Heart left ventricle (tissue), 16 donors: ENCODE measurements around the gene SLC25A21. TPM values are rescaled to one million over a fixed set of nuclear protein-coding genes. Genes with fewer than 3 reads are reported as not detected.

Source experiments
- ATAC-seq, 4 donors: fragments of 200-7000 bp; cut with Tn5 transposase; one replicate each; pipeline ENCODE4 v1.9.1; 2020 to 2022; ENCODE audit warnings: moderate library complexity in 4 of 4, mild to moderate bottlenecking in 3 of 4, moderate number of reproducible peaks in 1 of 4
- DNase-seq, 5 donors: peaks; one replicate each; pipeline ENCODE4 v3.0.0-alpha.2; 2020
- H3K27ac ChIP-seq, 12 donors: fragments of 200-600 bp; sonication (generic) in 4 of 12; one replicate each; pipeline versions ENCODE4 v1.5.0 to v1.8.0; 2016 to 2022; ENCODE audit warnings: mild to moderate bottlenecking in 2 of 12
- H3K27me3 ChIP-seq, 9 donors: fragments of 200-600 bp; sonication (generic) in 2 of 9; one replicate each; pipeline versions ENCODE4 v1.5.1 to v1.8.0; 2016 to 2022; ENCODE audit warnings: mild to moderate bottlenecking in 3 of 9
- H3K36me3 ChIP-seq, 9 donors: fragments of 200-600 bp; sonication (generic) in 2 of 9; one replicate each; pipeline versions ENCODE4 v1.5.0 to v1.8.0; 2018 to 2022; ENCODE audit warnings: mild to moderate bottlenecking in 2 of 9
- H3K4me1 ChIP-seq, 12 donors: fragments of 200-600 bp; sonication (generic) in 4 of 12; one replicate each; pipeline versions ENCODE4 v1.5.0 to v1.8.0; 2016 to 2022; ENCODE audit warnings: mild to moderate bottlenecking in 3 of 12
- H3K4me3 ChIP-seq, 12 donors: fragments of 200-600 bp; sonication (generic) in 4 of 12; one replicate each; pipeline versions ENCODE4 v1.5.0 to v1.8.0; 2017 to 2022; ENCODE audit warnings: mild to moderate bottlenecking in 9 of 12, moderate library complexity in 4 of 12
- H3K9me3 ChIP-seq, 12 donors: fragments of 200-600 bp; sonication (generic) in 4 of 12; one replicate each; pipeline versions ENCODE4 v1.5.0 to v1.8.0; 2016 to 2022; ENCODE audit warnings: mild to moderate bottlenecking in 1 of 12
- POLR2A ChIP-seq, 2 donors: fragments of 450-650 bp; IDR thresholded peaks; one replicate each; pipeline ENCODE4 v1.6.1; 2017; ENCODE audit warnings: antibody characterized with exemption in 2 of 2, mild to moderate bottlenecking in 2 of 2, moderate library complexity in 2 of 2
- WGBS, 4 donors: extraction: QIAGEN DNeasy Blood & Tissue Kit in 2 of 4; methylation state at CpG; one replicate each; pipeline versions ENCODE4 v1.1.5 to v1.1.7; 2013 to 2018; 5-methylcytosine and 5-hydroxymethylcytosine counted together
- intact Hi-C, 10 donors: fragments of 100-400 bp; cut with DNase I; formaldehyde crosslinking; loops; one replicate each; pipeline versions ENCODE4 v1.11.1 to v1.14.2; 2022
- polyA plus RNA-seq, 2 donors: library from polyadenylated mRNA; stranded (reverse); fragments of 200-250 nt; gene quantifications; one replicate each; pipeline ENCODE4 v1.2.3, GENCODE V29; 2013
- total RNA-seq, 9 donors: library from RNA; depleted of rRNA in 2 of 9; stranded (reverse); fragments of >200 nt in 2 of 9; fragmentation: NEBNext Ultra II Directional in 3 of 9; extraction: Animal tissue kit (Norgen Biotek cat#: 25700) in 3 of 9; gene quantifications; one replicate each; pipeline versions ENCODE4 v1.1.0 to v1.2.4, GENCODE V29; 2016 to 2023
- TF ChIP-seq, protein P1 (sequence below), 12 donors: fragments of 200-600 bp; sonication (generic) in 4 of 12; IDR thresholded peaks; one replicate each; pipeline versions ENCODE4 v1.5.0 to v1.8.0; 2018 to 2022; ENCODE audit warnings: antibody characterized with exemption in 12 of 12, mild to moderate bottlenecking in 5 of 12
- donor health status: ischemic (EF 13 %, LVEDD 7.1; RV severe dilation, severe dysfunction).
- donor health status: healthy with polysubstance abuse.
- donor health status: DM: no; HTN: yes; CAD: no.
- donor health status: DM: no; HTN: no; CAD: no.
- donor health status: ischemic (EF 25% LVEDD 6.9; RV normal size, moderate dysfunction).
- donor health status: ischemic (EF 25% LVEDD 5.7; RV mildly dilated, moderate dysfunction).
- donor health status: healthy.
- donor health status: DM: yes; HTN: yes; CAD: no.
- donor health status: ischemic (EF 35%, LVEDD 5.7; RV mildly dilated, moderate dysfunction).
- donor health status: nonischemic (EF 11% LVEDD 7.7; RV severe dilation, severe dysfunction).
- donor health status: DM: yes; HTN: yes; CAD: no.
- donor health status: PGD.
- donor health status: ischemic (EF 29% LVEDD 5.4; RV normal size, mild dysfunction).
- donor health status: nonischemic (EF 23%, LVEDD 6.1; RV moderate dilation, normal function).

Gene SLC25A21
- total and polyA plus RNA-seq, 11 donors = 0.12 to 1.6 (median 0.24) TPM; not detected in 1

DNA sequence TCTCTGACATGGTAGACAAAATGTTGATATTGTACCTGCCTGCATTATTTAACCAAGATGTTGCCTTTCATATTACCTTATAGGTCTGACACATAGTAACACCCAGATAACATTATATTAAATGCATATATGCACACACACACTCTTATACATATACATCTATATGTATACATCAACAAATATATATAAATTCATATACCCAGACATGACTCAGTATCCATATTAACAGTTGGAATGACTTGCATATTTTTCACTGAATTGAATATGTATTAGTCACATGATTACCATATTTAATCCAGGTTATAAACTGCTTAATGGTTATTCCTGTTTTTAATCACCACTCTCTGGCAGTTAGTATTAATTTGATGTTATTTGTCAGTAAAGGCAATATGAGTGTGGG, 425.5 kb downstream of the SLC25A21 start:
- no peaks in the 10 kb centered on the region for H3K36me3 ChIP-seq
- TF ChIP-seq, protein P1, sequence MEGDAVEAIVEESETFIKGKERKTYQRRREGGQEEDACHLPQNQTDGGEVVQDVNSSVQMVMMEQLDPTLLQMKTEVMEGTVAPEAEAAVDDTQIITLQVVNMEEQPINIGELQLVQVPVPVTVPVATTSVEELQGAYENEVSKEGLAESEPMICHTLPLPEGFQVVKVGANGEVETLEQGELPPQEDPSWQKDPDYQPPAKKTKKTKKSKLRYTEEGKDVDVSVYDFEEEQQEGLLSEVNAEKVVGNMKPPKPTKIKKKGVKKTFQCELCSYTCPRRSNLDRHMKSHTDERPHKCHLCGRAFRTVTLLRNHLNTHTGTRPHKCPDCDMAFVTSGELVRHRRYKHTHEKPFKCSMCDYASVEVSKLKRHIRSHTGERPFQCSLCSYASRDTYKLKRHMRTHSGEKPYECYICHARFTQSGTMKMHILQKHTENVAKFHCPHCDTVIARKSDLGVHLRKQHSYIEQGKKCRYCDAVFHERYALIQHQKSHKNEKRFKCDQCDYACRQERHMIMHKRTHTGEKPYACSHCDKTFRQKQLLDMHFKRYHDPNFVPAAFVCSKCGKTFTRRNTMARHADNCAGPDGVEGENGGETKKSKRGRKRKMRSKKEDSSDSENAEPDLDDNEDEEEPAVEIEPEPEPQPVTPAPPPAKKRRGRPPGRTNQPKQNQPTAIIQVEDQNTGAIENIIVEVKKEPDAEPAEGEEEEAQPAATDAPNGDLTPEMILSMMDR (IDR thresholded peaks at IDR 0.05) = no peak
- TF ChIP-seq POLR2A (IDR thresholded peaks at IDR 0.05) = no peak
- H3K4me3 ChIP-seq = no peak overlapping the region
- DNase-seq = no peak
- ATAC-seq = no peak
- no peaks in the 10 kb centered on the region for H3K4me1 ChIP-seq
- no peak overlapping the region for H3K27ac ChIP-seq
- intact Hi-C loops = no loop called here
- H3K9me3 ChIP-seq = peaks cover 0 to 30% (median 10%) of the 10 kb centered on the region in 12 donors
- peaks cover 0 to 6% (median 0%) of the 10 kb centered on the region in 9 donors for H3K27me3 ChIP-seq

DNA sequence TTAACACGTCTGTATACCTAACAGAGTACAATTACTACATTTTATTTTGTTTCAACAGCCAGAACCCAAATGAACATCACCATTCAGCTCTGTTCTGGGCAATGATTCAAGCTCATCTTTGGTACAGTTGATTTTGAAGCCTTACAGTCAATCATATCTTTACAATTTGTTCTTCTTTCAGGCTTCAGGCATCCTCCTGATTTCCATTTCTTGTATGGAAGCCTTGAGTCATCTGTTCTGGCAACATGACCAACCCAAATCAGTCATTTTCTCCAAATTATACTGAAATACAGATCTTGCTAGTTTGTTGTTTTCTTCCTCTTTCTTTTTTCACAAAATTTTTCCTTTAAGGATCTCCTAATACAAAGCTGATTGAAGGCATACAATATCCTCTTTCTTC, 430.5 kb downstream of the SLC25A21 start:
- DNase-seq (no peak), ATAC-seq (no peak)
- Histone ChIP-seq H3K27ac (no peak overlapping the region), H3K4me1 (no peaks in the 10 kb centered on the region), H3K4me3 (no peak overlapping the region), H3K36me3 (no peaks in the 10 kb centered on the region), H3K9me3 (peaks cover 0 to 30% (median 10%) of the 10 kb centered on the region in 12 donors), H3K27me3 (peaks cover 0 to 4% (median 0%) of the 10 kb centered on the region in 9 donors)
- intact Hi-C loops = no loop called here
- 26 to 58% (median 45%) methylated on average over 1 of the region's 1 CpG for WGBS, 4 donors
- TF ChIP-seq, protein P1 (IDR thresholded peaks at IDR 0.05) = no peak
- no peak for TF ChIP-seq POLR2A (IDR thresholded peaks at IDR 0.05)

DNA sequence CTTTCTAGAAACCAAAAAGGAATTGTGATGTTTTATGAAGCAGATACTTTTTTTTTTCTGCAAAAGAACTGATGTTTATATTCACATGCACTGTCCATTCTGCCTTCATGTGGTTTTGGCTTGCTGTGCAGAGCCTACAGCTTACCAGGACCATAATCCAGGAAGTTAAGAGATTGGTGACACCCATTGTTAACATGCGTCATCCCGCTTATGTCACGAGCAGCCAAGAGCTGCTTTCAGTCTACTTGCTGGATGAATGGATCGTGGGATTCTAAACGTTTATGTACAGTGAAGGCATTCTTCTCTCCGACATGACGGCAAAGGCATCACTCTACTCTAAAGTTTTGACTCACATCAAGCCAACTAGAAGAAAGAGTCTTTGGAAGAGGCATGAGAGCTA, 434.1 kb downstream of the SLC25A21 start:
- Histone ChIP-seq H3K4me1 (no peaks in the 10 kb centered on the region), H3K36me3 (no peaks in the 10 kb centered on the region), H3K9me3 (no peaks in the 10 kb centered on the region), H3K27ac (no peak overlapping the region), H3K4me3 (no peak overlapping the region), H3K27me3 (peaks cover 0 to 4% (median 0%) of the 10 kb centered on the region in 9 donors)
- intact Hi-C loops = no loop called here
- no peak for TF ChIP-seq POLR2A (IDR thresholded peaks at IDR 0.05)
- TF ChIP-seq, protein P1 (IDR thresholded peaks at IDR 0.05) = no peak
- 84 to 91% (median 86%) methylated on average over 7 of the region's 7 CpGs for WGBS, 4 donors
- no peak for ATAC-seq
- DNase-seq = no peak

- TF ChIP-seq, protein P1 (IDR thresholded peaks at IDR 0.05) = no peak
- TF ChIP-seq POLR2A (IDR thresholded peaks at IDR 0.05) = no peak
- Histone ChIP-seq H3K36me3 (no peaks in the 10 kb centered on the region), H3K4me3 (no peak overlapping the region), H3K27me3 (no peaks in the 10 kb centered on the region), H3K4me1 (no peaks in the 10 kb centered on the region), H3K27ac (no peak overlapping the region), H3K9me3 (no peaks in the 10 kb centered on the region)
- intact Hi-C loops = no loop called here
- DNase-seq (no peak), ATAC-seq (no peak)
- WGBS, 4 donors = 79 to 91% (median 86%) methylated on average over 3 of the region's 3 CpGs
Measured at GRCh38 chr14:36726128-36726527, 446.3 kb downstream of the SLC25A21 start.
